HG02973 (cell line): ENCODE results near the gene ADCY10.
"Not testable (repeated sequence)": the region's sequence is repeated elsewhere in the genome, so short reads cannot be mapped to it uniquely, and the experiment has no call there.

Source experiments
- ATAC-seq: cut with Tn5 transposase; IDR thresholded peaks from one replicate; pipeline ENCODE4 v1.9.1; 2021; ENCODE audit warnings: moderate library complexity; ENCODE audit not compliant: unreplicated experiment

The ADCY10 gene

DNA sequence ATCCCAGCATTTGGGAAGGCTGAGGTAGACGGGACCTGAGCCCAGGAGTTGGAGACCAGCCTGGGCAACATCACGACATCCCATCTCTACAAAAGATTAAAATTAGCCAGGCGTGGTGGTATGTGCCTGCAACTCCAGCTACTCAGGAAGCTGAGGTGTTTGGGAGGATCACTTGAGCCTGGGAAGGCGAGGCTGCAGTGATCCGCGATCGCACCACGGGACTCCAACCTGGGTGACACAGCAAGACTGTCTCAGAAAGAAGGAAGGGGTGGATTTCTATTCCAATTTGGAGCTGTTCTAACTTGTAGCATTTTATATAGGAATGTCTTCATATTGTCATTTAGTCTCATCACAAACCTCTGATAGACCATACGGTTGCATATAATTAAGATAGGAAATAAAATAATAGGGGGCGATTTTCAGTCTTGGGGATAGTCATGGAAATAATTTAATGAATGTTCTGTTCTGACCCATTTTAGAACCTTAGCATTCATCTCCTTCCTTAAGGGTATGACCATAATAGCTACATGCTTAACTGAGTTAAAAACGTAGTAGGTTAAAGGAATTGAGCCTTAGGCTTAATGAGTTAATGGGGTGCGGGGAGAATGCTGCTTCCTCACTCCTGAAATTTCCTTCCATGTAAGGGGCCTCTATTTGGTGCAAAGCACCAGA, 93.1 kb downstream of the ADCY10 start:
- ATAC-seq = no peak

DNA sequence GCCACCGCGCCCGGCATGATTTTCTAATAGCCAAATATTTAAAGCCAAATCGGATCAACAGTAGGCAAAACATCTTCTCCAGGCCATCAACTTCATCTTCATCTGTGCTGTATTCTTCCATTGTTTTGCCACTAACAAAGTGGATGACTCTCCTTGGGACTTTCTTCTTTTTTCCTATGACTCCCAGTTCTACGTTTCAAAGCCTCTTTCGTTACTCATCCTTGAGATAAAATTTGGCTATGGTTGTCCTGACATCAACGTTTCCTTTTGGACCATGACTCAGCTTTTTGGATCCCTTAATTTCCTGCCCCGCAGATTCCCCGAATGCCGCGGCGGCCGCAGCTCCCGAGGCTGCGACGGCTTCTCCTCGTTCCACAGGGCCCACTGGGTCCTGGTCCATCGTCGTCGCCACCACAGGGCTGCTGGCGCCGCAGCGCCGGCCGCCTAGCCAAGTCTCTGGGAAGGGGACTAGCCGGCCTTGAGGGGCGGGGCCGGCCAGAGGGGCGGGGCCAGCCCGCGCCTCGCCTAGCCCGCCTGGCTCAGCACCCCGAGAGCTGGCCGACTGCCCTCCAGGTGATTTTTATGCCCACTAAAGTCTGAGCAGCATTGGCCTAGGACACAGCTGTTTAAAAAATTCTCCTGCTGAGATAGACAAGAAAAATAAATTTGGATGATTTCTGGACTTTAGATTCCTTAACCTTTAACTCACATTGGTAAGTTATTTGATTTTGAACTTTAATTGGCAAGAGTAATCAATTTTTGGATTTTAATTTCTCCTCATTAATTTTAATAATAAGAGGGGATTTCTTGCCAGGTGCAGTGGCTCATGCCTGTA, 93.9 kb downstream of the ADCY10 start:
- no peak for ATAC-seq

DNA sequence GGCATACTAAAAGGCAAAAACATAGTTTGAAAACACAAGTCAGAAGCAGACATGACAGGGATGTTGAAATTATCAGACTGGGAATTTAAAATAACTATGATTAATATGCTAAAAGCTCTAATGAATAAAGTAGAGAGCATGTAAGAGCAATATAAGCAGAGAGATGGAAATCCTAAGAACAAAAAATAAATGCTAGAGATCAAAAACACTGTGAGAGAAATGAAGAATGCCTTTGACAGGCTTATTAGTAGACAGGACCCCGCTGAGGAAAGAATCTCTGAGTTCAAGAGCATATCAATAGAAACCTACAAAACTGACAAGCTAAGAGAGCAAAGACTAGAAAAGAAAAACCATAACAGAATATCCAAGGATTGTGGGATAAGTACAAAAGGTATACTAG, 98.3 kb downstream of the ADCY10 start:
- ATAC-seq = no peak

DNA sequence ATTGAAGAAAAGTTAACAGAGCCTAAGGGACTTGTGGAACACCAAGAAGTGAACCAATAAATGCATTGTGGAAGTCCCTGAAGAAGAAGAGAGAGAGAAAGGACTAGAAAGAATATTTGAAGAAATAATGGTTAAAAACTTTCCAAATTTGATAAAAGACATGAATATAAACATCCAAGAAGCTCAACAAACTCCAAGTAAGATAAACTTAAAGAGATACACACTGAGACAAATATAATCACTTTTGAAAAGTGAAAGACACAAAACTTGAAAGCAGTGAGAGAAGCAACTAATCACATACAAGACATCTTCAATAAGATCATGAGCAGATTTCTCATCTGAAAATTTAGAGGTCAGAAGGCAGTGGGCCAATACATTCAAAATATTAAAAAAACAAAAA, 101.0 kb downstream of the ADCY10 start:
- no peak for ATAC-seq

DNA sequence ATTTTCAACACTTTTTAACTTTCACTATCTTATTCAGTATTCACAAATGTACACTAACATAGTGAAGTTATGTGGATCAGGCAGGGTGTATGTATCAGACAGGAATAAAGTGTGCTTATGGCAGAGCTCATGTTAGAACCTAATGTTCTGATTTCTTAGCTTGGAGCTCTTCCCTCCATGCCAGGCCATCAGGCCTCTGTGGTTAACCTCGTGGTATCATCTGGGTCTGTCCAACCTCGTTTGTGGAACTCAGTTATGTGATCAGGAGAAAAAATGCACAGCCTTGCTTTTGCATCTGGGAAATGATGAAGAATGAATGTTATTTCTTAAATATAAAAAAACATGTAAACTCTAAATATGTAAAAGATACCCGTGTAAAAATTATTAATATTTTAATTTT, 105.2 kb downstream of the ADCY10 start:
- no peak for ATAC-seq

DNA sequence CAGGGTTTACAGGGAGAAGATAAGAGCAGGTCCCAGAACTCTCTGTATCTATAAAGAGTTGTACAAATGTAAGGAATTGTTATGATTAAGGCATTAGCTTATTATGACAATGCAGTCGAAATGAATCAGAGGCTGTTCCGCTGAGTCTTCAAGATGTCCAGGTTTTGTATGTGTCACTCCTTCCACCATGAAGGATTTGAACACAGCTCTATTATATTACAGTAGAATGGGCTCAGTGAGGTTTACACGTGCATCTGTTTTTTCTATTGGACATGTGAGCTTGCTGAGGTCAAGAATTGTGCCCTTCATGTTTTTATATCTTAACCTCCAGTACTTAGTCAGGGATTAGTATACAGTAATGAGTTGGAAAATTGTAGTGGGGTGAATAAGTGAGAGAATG, 105.8 kb downstream of the ADCY10 start:
- no peak for ATAC-seq

DNA sequence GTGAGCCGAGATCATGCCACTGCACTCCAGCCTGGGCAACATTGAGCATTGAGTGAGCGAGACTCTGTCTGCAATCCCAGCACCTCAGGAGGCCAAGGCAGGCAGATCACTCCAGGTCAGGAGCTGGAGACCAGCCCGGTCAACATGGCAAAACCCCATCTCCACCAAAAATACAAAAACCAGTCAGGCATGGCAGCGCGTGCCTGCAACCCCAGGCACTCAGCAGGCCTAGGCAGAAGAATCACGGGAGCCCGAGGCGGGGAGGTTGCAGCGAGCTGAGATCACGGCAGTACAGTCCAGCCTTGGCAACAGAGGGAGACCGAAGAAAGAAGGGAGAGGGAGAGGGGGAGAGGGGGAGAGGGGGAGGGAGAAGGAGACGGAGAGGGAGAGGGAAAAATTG, 107.3 kb downstream of the ADCY10 start:
- ATAC-seq = not testable (repeated sequence)

DNA sequence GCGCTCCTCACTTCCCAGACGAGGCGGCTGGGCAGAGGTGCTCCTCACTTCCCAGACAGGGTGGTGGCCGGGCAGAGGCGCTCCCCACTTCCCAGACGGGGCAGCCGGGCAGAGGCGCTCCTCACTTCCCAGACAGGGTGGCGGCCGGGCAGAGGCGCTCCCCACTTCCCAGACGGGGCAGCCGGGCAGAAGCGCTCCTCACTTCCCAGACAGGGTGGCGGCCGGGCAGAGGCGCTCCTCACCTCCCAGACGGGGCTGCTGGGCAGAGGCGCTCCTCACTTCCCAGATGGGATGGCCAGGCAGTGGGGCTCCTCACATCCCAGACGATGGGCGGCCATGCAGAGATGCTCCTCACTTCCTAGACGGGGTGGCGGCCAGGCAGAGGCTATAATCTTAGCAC, 107.7 kb downstream of the ADCY10 start:
- not testable (repeated sequence) for ATAC-seq

DNA sequence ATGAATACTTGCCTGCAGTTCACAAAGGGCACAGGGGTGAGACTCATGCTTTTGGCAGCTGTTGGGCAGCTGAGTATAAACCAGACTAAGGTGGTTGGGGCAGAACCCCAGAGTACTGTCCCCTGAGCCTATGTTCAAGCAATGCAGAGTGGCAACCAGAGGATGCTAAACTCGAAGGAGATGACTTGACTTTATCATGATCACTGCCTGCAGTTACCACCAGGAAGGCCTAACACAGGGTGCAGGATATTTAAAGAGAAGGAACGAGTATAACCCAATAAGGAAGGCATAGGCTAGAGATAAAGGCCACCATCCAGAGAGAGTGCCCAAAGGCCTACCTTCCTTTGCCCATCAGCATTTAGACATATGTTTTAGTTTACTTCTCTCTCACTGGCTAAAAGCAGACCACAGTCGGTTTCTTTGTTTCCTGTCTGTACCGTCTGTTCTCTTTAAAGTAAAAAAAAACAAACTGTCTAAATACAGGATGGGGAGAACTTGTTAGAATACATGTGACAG, 108.8 kb downstream of the ADCY10 start:
- ATAC-seq = no peak

DNA sequence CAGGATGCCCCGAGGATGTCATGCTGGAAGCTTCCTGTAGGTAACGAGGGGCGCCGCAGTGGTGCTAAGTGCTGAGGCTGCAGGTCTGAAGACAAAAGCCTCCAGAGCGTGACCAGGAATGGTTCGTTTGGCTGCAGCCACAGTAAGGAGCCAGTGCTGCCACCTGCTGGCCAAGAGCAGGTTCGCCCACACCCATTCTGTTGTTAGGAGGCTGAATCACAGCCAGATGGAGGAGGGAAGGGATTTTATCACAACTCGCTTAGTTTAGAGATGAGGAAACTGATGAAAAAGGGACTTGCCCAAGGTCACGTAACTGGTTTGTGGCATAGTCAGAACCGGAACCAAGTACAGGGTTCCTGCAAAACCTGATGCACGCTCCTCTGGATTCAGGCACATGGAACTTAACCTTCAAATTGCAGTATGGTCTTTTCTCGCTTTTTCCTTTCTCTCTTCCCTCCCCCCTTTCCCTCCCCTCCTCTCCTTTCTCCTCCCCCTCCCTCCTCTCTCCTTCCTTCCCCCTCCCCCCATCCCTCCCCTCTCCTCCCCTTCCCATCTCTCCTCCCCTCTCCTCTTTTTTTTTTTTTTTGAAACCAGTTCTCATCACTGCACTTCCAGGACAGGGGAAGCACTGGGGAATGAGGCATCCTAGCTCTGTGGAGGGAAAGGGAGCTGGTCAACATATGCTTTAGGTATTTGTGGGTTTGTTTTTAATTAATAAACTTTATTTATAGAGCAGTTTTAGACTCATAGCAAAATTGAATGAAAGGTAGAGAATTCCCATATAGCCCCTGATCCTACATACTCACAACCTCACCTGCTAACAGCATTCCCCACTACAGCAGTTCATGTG, 110.4 kb downstream of the ADCY10 start:
- ATAC-seq = peak; percentile 90

DNA sequence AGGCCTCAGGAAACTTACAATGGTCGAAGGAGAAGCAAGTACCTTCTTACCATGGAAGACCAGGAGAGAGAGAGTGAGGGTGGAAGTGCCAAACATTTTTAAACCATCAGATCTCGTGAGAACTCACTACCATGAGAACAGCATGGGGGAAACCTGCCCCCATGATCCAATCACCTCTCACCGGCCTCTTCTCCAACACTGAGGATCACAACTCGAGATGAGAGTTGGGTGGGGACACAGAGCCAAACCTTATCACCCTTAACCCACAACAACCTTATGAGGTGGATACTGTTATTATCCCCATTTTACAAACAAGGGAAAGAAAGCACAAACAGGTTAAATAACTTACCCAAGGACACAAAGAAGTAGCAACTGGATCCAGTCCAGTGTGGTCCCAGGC, 111.7 kb downstream of the ADCY10 start:
- no peak for ATAC-seq

DNA sequence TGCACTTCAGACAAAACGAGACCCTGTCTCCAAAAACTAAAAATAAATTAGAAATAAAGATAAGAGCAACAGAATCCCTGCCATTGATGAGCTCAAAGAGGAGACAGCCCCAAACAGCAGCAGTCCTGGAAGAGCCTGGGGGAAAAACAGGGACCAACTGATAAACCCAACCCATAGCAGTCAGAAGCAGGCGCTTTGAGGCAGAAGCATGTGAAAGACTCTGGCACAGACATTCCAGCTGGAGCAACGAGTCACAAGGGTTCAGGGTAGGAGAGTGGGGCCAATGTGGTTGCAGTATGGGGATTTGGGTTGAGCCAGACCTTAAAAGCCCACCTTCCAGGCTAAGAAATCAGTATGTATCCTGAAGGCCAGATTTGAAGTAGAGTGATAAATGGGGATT, 113.7 kb downstream of the ADCY10 start:
- ATAC-seq = no peak

DNA sequence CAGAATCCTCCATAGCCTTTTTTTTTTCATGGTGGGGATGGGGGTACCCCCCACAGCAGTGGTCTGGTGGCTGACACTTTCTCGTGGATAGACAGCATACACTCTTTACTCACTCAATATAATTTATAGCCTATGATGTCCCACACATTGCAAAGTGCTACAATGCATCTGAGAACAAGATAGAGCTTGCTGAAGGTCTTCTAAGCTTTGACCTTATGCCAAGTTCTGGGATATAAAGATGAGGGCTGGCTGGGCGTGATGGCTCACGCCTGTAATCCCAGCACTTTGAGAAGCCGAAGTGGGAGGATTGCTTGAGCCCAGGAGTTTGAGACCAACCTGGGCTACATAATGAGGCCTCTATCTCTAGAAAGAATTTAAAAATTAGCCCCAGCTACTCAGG, 114.2 kb downstream of the ADCY10 start:
- no peak for ATAC-seq

DNA sequence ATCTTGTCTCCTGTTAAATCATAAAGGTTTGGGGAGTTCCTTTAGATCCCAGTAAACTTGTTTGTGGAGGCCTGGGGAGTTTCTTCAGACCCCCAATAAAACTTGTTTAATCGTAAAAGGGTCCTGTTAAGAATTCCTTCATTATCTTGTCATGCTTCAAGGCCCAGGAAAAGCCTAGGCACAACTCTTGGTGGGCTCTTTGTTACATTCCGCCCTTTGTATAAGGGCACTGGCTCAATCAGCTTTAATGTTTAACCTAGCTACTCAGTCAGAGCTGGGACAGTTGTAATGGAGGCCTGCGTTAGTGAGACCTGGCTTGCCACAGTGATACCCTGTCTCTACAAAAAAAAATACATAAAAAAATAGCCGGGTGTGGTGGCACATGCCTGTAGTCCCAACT, 115.0 kb downstream of the ADCY10 start:
- ATAC-seq = no peak

DNA sequence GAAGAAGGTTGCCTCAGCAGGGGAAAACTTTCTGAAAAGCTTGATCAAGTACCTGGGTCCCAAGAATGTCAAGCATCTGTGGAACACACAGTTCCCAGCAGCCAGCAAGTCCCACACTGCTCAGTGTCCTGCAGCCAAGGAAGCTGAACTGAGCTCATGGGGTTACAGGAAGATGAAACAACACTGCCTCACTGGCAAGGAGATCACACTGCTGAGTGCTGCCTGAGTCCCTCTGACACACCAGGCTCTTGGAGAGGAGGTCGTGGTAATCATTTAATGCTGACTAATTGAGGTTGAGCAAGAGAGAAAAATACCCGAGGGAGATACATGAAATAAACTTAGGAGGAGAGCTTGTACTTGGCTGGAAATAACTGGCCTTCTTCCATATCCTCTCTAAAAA, 116.9 kb downstream of the ADCY10 start:
- ATAC-seq = no peak

DNA sequence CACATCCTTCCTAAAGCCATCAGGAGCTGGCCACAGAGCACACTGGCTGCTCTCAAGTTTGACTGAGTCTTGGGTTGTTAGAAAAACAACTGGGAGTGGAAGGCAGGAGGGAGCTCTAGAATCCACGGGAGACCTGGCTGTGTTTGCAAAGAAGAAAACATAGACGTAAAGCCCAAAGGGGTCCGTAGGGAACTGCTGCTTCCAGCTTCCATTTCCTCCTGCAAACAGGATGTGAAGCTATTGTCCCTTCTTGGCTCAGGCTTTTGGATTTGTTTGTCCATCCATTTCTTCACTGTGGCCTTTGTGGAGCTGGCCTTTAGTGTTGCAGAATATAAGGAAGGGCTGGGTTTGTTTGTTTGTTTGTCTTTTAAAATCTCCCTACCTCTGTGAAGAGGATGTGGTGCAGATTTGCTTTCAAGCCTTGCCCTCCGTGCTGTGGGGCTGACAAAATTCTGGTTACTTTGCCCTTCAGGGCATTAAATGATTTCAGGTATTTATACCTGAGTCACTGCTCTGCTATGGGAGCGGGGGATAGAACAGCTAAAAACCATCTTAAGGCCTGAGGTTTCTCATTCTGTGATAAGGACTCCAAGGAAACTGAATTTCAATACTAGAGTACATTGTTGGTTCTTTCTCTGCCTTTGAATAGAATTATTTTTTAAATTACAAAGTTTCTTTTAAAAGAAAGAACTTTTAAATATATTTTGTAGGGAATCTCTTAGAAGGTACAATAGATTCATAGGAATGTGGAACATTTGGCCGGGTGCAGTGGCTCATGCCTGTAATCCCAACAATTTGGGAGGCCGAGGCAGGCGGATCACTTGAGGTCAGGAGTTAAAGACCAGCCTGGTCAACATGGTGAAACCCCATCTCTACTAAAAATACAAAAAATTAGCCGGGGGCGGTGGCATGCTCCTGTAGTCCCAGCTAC, 117.9 kb downstream of the ADCY10 start:
- no peak for ATAC-seq

DNA sequence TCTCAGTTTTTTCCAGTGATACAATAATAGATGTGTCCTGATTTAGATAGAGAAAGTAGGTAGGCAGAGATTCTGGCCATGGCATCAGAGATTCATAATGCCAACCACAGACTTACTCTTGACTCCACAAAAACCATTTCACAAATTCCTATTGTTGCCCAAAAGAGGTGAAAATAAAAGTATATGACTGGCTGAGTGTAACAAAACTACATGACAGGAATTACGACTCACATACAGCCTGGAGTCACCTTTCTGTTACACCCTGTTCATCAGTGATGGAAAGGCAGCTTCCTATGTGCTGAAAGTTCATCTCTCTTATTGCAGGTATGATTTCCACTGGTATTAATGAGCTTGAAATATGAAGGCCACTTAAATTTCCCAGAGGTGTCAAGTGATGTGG, 119.9 kb downstream of the ADCY10 start:
- no peak for ATAC-seq

DNA sequence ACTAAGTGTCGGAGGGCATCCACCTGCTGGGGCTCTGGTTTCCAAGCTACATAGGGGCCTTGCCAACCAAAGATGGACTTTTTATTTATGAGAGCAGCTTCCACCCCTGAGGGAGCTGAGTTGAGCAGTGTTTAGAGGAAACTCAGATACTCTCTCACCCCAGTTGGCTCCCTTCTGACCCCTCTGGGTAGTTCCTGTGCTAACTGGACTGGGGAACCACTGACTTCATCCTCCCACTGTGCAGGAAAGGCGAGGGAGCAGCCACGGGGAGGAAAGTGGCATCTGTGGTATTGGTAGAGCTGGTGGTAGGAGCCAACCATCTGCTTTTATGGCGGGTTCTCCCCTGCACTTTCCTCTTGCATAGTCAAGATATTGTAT, 121.8 kb downstream of the ADCY10 start:
- no peak for ATAC-seq

DNA sequence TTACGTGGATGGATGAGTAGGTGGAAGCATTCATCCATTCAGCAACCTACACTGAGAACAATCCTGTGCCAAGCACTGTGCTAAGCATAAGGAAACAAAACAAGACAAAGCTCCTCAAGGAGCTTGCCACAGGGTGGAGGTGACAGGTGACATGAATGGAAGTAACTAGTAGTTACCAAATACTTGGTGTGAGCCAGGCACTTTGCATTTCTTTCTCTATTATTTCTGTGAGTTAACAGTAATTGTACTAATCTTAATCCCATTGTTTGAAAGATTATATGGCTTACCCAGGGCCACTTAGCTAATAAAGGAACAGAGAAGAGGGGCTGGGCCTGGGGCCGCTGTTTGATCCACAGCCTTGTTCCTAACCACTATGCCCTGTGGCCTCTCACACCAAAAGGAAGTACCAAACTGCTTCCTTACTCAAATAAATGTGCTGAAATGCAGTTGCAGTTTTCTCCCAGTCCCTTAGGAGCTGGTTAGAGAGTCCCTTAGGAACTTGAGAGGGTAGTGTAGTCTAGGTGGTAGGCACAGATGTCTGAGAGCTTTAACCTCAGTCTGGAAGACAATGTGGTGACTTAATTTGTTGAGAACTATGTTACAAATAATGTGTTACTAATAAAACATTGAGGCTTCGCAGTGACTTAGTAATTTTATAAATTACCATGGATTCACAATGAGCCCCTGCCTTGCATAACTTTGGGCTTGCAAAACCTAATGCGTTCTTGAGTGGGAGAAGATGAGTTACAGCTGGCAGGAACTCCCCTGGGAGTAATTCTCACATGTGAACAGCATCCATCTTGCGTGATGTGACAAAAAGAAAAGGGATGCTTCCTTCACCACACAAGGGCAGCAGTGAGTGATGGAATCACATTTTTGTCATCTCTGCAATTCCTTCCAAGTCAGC, 122.4 kb downstream of the ADCY10 start:
- ATAC-seq = no peak
